K562 (cell line): ENCODE results near the gene CLK3. TPM values are rescaled to one million over a fixed set of nuclear protein-coding genes. Genes with fewer than 3 reads are reported as not detected.
A peak's percentile ranks its signal among the peaks of the same experiment; 100 is the strongest.

Experiments used
- CBX2 ChIP-seq: fragments of 200-600 bp; sonication (generic); IDR thresholded peaks from one replicate; pipeline ENCODE4 v1.6.1; 2012; ENCODE audit warnings: mild to moderate bottlenecking, low read length, inconsistent platforms; ENCODE audit not compliant: insufficient read depth, poor library complexity, severe bottlenecking
- ELF4 ChIP-seq: fragments of 450-650 bp; formaldehyde crosslinking; IDR thresholded peaks from 2 replicates; pipeline ENCODE4 v1.4.0; 2022; ENCODE audit warnings: missing genetic modification characterization
- FIP1L1 ChIP-seq: fragments of 200-400 bp; formaldehyde crosslinking; IDR thresholded peaks from 2 replicates; pipeline ENCODE4 v1.6.1; 2018; ENCODE audit warnings: mild to moderate bottlenecking, low read depth, low read length; ENCODE audit not compliant: poor library complexity, severe bottlenecking
- FOXK1 ChIP-seq: sonication (generic); formaldehyde crosslinking; IDR thresholded peaks from 2 replicates; pipeline ENCODE4 v1.8.0; 2022; ENCODE audit warnings: missing genetic modification reagents, mild to moderate bottlenecking, borderline replicate concordance
- HDAC6 ChIP-seq: IDR thresholded peaks from 2 replicates; pipeline ENCODE4 v1.6.1; 2012; ENCODE audit warnings: low read depth, mild to moderate bottlenecking, control low read depth, inconsistent platforms, low read length, moderate library complexity
- JUN ChIP-seq, 2 experiments: sonication (generic) in 1 of 2; formaldehyde crosslinking in 1 of 2; IDR thresholded peaks; 2 replicates each; pipeline versions ENCODE4 v1.6.1 to v1.8.0; 2012 to 2022; ENCODE audit warnings: borderline replicate concordance in 2 of 2, mild to moderate bottlenecking in 2 of 2, improper control_type of control experiment in 1 of 2, low read depth in 1 of 2, low read length in 1 of 2, missing genetic modification reagents in 1 of 2
- NR2C1 ChIP-seq, 2 experiments: fragments of 450-650 bp; IDR thresholded peaks; 2 replicates each; pipeline ENCODE4 v1.6.1; 2017; ENCODE audit warnings: mild to moderate bottlenecking in 2 of 2, antibody characterized with exemption in 1 of 2, inconsistent platforms in 1 of 2, missing compliant biosample characterization in 1 of 2, missing genetic modification characterization in 1 of 2
- NR3C1 ChIP-seq: sonication (generic); formaldehyde crosslinking; IDR thresholded peaks from 2 replicates; pipeline ENCODE4 v1.8.1; 2022; ENCODE audit warnings: missing genetic modification reagents
- PHF20 ChIP-seq: fragments of 450-650 bp; IDR thresholded peaks from 2 replicates; pipeline ENCODE4 v1.6.1; 2018; ENCODE audit not compliant: partially characterized antibody
- ZNF589 ChIP-seq: fragments of 200-800 bp; sonication (Bioruptor generic); IDR thresholded peaks from 2 replicates; pipeline ENCODE4 v1.6.1; 2016; ENCODE audit warnings: low read depth, missing genetic modification characterization, missing compliant biosample characterization
- ZNF764 ChIP-seq: fragments of 250-450 bp; sonication (Bioruptor Pico); IDR thresholded peaks from 2 replicates; pipeline ENCODE4 v1.4.0; 2020; ENCODE audit warnings: low read depth, mild to moderate bottlenecking, moderate library complexity
- polyA plus RNA-seq, 8 experiments: library from polyadenylated mRNA; depleted of rRNA in 4 of 8; stranded (reverse) in 5 of 8; unstranded in 3 of 8; fragments of >200 nt; fragmentation: Nextera tagmentation in 2 of 8; fragmentation: Illumina TruSeq in 1 of 8; extraction: Ambion mirVana in 2 of 8; extraction: Trizol in 1 of 8; gene quantifications; 2 replicates each; pipeline versions ENCODE4 v1.2.1 to v1.2.3, GENCODE V29; 2011 to 2014; ENCODE audit warnings: inconsistent platforms in 1 of 8, missing spikeins in 1 of 8
- total RNA-seq, 7 experiments: library from RNA; depleted of rRNA in 6 of 7; stranded (reverse); fragments of >200 nt in 6 of 7; fragmentation: Illumina TruSeq in 2 of 7; extraction: Trizol in 2 of 7; gene quantifications; 2 replicates each; pipeline versions ENCODE4 v1.2.1 to v1.2.3, GENCODE V29; 2011 to 2021; ENCODE audit warnings: low replicate concordance in 1 of 7
- TF ChIP-seq, protein P1 (sequence below): sonication (generic); formaldehyde crosslinking; IDR thresholded peaks from 2 replicates; pipeline ENCODE4 v1.8.1; 2023; ENCODE audit warnings: missing genetic modification reagents, mild to moderate bottlenecking, borderline replicate concordance
- TF ChIP-seq, protein P2 (sequence below): sonication (generic); formaldehyde crosslinking; IDR thresholded peaks from 2 replicates; pipeline ENCODE4 v1.8.1; 2022; ENCODE audit warnings: missing genetic modification reagents
- TF ChIP-seq, protein P3 (sequence below): fragments of 250-450 bp; sonication (Bioruptor Pico); IDR thresholded peaks from 2 replicates; pipeline ENCODE4 v1.9.0; 2021; ENCODE audit warnings: mild to moderate bottlenecking, inconsistent platforms
- TF ChIP-seq, protein P4 (sequence below): sonication (generic); formaldehyde crosslinking; IDR thresholded peaks from 2 replicates; pipeline ENCODE4 v1.8.0; 2023; ENCODE audit warnings: mild to moderate bottlenecking, missing genetic modification reagents

Gene CLK3
- total and polyA plus RNA-seq, 9 of the 15 experiments (the other 6 are each of a cell fraction or from before 2014, with no cell fraction given) = 1.2 to 95.2 (median 51.7) TPM

DNA sequence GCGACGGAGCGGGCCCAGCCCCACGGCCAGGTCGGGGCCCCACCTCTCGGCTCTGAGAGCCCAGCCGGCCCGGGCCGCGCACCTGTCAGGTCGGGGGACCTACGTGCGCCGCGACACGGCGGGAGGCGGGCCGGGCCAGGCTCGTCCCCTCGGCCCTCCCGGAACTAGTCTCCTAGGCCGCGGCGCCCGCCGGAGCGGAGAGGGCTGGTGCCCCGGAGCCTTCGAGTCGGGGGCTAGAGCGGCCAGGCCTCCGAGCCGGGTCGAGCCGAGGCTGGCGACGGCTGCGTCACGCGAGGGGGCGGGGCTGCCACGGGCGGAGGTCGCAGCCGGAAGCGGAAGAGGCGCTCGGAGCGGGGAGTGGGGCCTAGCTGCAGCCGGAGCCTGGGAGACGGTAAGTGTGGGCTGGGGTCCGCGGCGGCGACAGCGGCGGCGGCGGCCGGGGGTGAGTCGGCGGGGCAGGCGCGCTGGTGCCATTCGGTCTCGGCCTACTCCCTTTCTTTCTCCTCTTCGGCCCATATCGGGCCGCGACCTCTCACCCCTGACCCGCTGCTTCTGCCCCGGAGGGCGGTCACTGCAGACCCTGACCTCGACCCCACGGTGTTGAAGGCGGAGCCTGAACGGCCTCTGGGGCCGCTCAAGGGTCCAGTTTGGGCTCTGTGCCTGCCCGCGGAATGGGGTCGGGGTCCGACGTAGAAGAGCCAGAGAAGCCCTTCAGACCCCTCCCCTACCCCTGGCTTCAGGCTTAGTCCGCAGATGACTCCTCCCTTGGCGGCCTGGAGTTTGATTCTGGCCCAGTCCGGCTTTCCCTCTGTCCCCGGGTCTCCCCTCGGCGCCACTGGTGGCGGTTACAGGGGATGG, at the start of gene CLK3 (continued):
- TF ChIP-seq, protein P1, sequence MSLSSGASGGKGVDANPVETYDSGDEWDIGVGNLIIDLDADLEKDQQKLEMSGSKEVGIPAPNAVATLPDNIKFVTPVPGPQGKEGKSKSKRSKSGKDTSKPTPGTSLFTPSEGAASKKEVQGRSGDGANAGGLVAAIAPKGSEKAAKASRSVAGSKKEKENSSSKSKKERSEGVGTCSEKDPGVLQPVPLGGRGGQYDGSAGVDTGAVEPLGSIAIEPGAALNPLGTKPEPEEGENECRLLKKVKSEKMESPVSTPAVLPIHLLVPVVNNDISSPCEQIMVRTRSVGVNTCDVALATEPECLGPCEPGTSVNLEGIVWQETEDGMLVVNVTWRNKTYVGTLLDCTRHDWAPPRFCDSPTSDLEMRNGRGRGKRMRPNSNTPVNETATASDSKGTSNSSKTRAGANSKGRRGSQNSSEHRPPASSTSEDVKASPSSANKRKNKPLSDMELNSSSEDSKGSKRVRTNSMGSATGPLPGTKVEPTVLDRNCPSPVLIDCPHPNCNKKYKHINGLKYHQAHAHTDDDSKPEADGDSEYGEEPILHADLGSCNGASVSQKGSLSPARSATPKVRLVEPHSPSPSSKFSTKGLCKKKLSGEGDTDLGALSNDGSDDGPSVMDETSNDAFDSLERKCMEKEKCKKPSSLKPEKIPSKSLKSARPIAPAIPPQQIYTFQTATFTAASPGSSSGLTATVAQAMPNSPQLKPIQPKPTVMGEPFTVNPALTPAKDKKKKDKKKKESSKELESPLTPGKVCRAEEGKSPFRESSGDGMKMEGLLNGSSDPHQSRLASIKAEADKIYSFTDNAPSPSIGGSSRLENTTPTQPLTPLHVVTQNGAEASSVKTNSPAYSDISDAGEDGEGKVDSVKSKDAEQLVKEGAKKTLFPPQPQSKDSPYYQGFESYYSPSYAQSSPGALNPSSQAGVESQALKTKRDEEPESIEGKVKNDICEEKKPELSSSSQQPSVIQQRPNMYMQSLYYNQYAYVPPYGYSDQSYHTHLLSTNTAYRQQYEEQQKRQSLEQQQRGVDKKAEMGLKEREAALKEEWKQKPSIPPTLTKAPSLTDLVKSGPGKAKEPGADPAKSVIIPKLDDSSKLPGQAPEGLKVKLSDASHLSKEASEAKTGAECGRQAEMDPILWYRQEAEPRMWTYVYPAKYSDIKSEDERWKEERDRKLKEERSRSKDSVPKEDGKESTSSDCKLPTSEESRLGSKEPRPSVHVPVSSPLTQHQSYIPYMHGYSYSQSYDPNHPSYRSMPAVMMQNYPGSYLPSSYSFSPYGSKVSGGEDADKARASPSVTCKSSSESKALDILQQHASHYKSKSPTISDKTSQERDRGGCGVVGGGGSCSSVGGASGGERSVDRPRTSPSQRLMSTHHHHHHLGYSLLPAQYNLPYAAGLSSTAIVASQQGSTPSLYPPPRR (CRISPR knock-in tag) = 0 out of 2 replicates have a peak, but pooled peaks have one; percentile 1
- TF ChIP-seq, protein P2, sequence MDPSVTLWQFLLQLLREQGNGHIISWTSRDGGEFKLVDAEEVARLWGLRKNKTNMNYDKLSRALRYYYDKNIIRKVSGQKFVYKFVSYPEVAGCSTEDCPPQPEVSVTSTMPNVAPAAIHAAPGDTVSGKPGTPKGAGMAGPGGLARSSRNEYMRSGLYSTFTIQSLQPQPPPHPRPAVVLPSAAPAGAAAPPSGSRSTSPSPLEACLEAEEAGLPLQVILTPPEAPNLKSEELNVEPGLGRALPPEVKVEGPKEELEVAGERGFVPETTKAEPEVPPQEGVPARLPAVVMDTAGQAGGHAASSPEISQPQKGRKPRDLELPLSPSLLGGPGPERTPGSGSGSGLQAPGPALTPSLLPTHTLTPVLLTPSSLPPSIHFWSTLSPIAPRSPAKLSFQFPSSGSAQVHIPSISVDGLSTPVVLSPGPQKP (CRISPR knock-in tag) = 0 out of 2 replicates have a peak, but pooled peaks have one; percentile 59
- TF ChIP-seq NR2C1 (IDR thresholded peaks at IDR 0.05) = peak; percentile 95
- peak; percentile 96 for TF ChIP-seq NR2C1 (tag; IDR thresholded peaks at IDR 0.05)
- TF ChIP-seq NR3C1 (CRISPR knock-in tag) = peak; percentile 75
- TF ChIP-seq ELF4 (CRISPR knock-in tag) = peak; percentile 69; the same call in 1 of the 2 replicates
- TF ChIP-seq ZNF764 (CRISPR knock-in tag) = no peak
- TF ChIP-seq, protein P3, sequence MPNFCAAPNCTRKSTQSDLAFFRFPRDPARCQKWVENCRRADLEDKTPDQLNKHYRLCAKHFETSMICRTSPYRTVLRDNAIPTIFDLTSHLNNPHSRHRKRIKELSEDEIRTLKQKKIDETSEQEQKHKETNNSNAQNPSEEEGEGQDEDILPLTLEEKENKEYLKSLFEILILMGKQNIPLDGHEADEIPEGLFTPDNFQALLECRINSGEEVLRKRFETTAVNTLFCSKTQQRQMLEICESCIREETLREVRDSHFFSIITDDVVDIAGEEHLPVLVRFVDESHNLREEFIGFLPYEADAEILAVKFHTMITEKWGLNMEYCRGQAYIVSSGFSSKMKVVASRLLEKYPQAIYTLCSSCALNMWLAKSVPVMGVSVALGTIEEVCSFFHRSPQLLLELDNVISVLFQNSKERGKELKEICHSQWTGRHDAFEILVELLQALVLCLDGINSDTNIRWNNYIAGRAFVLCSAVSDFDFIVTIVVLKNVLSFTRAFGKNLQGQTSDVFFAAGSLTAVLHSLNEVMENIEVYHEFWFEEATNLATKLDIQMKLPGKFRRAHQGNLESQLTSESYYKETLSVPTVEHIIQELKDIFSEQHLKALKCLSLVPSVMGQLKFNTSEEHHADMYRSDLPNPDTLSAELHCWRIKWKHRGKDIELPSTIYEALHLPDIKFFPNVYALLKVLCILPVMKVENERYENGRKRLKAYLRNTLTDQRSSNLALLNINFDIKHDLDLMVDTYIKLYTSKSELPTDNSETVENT (CRISPR knock-in tag) = peak; percentile 98
- TF ChIP-seq FIP1L1 = peak; percentile 41
- peak; percentile 70; the same call in 1 of the 2 replicates for TF ChIP-seq ZNF589
- no peak for TF ChIP-seq CBX2
- TF ChIP-seq JUN (IDR thresholded peaks at IDR 0.05; ENCODE audit: borderline replicate concordance, low read depth, low read length) = 0 out of 2 replicates have a peak, but pooled peaks have one; percentile 13
- peak; percentile 77; the same call in 1 of the 2 replicates for TF ChIP-seq JUN (CRISPR knock-in tag; IDR thresholded peaks at IDR 0.05; ENCODE audit: borderline replicate concordance)
- TF ChIP-seq, protein P4, sequence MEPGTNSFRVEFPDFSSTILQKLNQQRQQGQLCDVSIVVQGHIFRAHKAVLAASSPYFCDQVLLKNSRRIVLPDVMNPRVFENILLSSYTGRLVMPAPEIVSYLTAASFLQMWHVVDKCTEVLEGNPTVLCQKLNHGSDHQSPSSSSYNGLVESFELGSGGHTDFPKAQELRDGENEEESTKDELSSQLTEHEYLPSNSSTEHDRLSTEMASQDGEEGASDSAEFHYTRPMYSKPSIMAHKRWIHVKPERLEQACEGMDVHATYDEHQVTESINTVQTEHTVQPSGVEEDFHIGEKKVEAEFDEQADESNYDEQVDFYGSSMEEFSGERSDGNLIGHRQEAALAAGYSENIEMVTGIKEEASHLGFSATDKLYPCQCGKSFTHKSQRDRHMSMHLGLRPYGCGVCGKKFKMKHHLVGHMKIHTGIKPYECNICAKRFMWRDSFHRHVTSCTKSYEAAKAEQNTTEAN = no peak
- peak; percentile 97 for TF ChIP-seq PHF20
- TF ChIP-seq FOXK1 (CRISPR knock-in tag) = 0 out of 2 replicates have a peak, but pooled peaks have one; percentile 66
- TF ChIP-seq HDAC6 = no peak
